GM21619 (cell line): ENCODE measurements around the gene VTI1A.

ENCODE experiments used
- ATAC-seq: cut with Tn5 transposase; IDR thresholded peaks from one replicate; pipeline ENCODE4 v1.9.1; 2021; ENCODE audit not compliant: unreplicated experiment

The VTI1A gene

GRCh38 chr10:112631501-112632400, 184.7 kb downstream of the VTI1A start:
- ATAC-seq, result no peak

- no peak for ATAC-seq
Measured at GRCh38 chr10:112634096-112634830, 187.2 kb downstream of the VTI1A start.

- no peak for ATAC-seq
Measured at GRCh38 chr10:112637901-112638300, 190.9 kb downstream of the VTI1A start.

- no peak for ATAC-seq
Measured at GRCh38 chr10:112639298-112639697, 192.3 kb downstream of the VTI1A start.

GRCh38 chr10:112640638-112641037, 193.6 kb downstream of the VTI1A start:
- no peak for ATAC-seq

GRCh38 chr10:112643600-112644264, 196.7 kb downstream of the VTI1A start:
- no peak for ATAC-seq

- ATAC-seq, result no peak
Measured at GRCh38 chr10:112644265-112644645, 197.2 kb downstream of the VTI1A start.

GRCh38 chr10:112649006-112649821, 202.2 kb downstream of the VTI1A start:
- no peak for ATAC-seq

GRCh38 chr10:112649822-112650152, 202.8 kb downstream of the VTI1A start:
- ATAC-seq, result no peak

GRCh38 chr10:112650588-112651030, 203.6 kb downstream of the VTI1A start:
- ATAC-seq, result no peak

- ATAC-seq, result no peak
Measured at GRCh38 chr10:112653215-112653614, 206.2 kb downstream of the VTI1A start.

GRCh38 chr10:112653851-112654250, 206.8 kb downstream of the VTI1A start:
- no peak for ATAC-seq

- ATAC-seq, result no peak
Measured at GRCh38 chr10:112654794-112655193, 207.8 kb downstream of the VTI1A start.

GRCh38 chr10:112655722-112656121, 208.7 kb downstream of the VTI1A start:
- no peak for ATAC-seq

- no peak for ATAC-seq
Measured at GRCh38 chr10:112658465-112658864, 211.4 kb downstream of the VTI1A start.

GRCh38 chr10:112658900-112659638, 212.1 kb downstream of the VTI1A start:
- no peak for ATAC-seq

GRCh38 chr10:112663234-112664125, 216.5 kb downstream of the VTI1A start:
- no peak for ATAC-seq

GRCh38 chr10:112666094-112666493, 219.1 kb downstream of the VTI1A start:
- no peak for ATAC-seq

GRCh38 chr10:112669989-112670388, 223.0 kb downstream of the VTI1A start:
- no peak for ATAC-seq
